HEK293 (cell line): ENCODE data around the gene KLRF1.
A peak's percentile ranks its signal among the peaks of the same experiment; 100 is the strongest.

ENCODE experiments used
- CTCF ChIA-PET: fragments of 350-600 bp; formaldehyde crosslinking; extraction: SDS; loops from one replicate; lab custom pipeline; 2021; ENCODE audit warnings: antibody characterized with exemption; lab: Yijun Ruan, JAX
- POLR2A ChIA-PET: fragments of 300-600 bp; formaldehyde crosslinking; extraction: SDS; loops from one replicate; lab custom pipeline; 2020; ENCODE audit warnings: antibody characterized with exemption, inconsistent platforms; lab: Yijun Ruan, JAX
- H3K27ac ChIP-seq: fragments of 200-500 bp; sonication (Bioruptor generic); 2 replicates; pipeline ENCODE4 v1.5.1; 2014; ENCODE audit warnings: low read depth, low read length, control low read depth, inconsistent platforms; ENCODE audit errors: extremely low read depth
- H3K36me3 ChIP-seq, 2 experiments: fragments of 200-500 bp in 1 of 2; sonication (Bioruptor generic) in 1 of 2; 1 replicate in 1 of 2; 2 replicates in 1 of 2; pipeline ENCODE4 v1.5.1; 2014 to 2017; ENCODE audit warnings: inconsistent platforms in 2 of 2, low read length in 2 of 2; ENCODE audit not compliant: control insufficient read depth in 2 of 2, insufficient read depth in 1 of 2
- H3K4me1 ChIP-seq: fragments of 200-500 bp; sonication (Bioruptor generic); 2 replicates; pipeline ENCODE4 v1.5.1; 2014; ENCODE audit warnings: mild to moderate bottlenecking, low read length, inconsistent platforms; ENCODE audit not compliant: control insufficient read depth, insufficient read depth
- H3K4me3 ChIP-seq: 2 replicates; pipeline ENCODE4 v1.5.1; 2011; ENCODE audit warnings: low read depth, mild to moderate bottlenecking, control low read depth, low read length, moderate library complexity
- H3K9me3 ChIP-seq: fragments of 200-500 bp; sonication (Bioruptor generic); 2 replicates; pipeline ENCODE4 v1.5.1; 2014; ENCODE audit warnings: low read depth, low read length, inconsistent platforms; ENCODE audit not compliant: control insufficient read depth, insufficient read depth
- MYNN ChIP-seq: fragments of 450-650 bp; formaldehyde crosslinking; IDR thresholded peaks from 2 replicates; pipeline ENCODE4 v1.5.1; 2016; ENCODE audit warnings: missing biosample characterization, missing genetic modification characterization, borderline replicate concordance
- WT1 ChIP-seq: fragments of 450-650 bp; formaldehyde crosslinking; IDR thresholded peaks from 2 replicates; pipeline ENCODE4 v1.5.1; 2016; ENCODE audit warnings: missing biosample characterization, missing genetic modification characterization
- ZBTB20 ChIP-seq: fragments of 450-650 bp; formaldehyde crosslinking; IDR thresholded peaks from 2 replicates; pipeline ENCODE4 v1.5.1; 2016; ENCODE audit warnings: missing biosample characterization, missing genetic modification characterization
- ZFP69B ChIP-seq: fragments of 450-650 bp; formaldehyde crosslinking; IDR thresholded peaks from 2 replicates; pipeline ENCODE4 v1.5.1; 2016; ENCODE audit warnings: missing biosample characterization, missing genetic modification characterization
- ZNF157 ChIP-seq: fragments of 450-650 bp; formaldehyde crosslinking; IDR thresholded peaks from 2 replicates; pipeline ENCODE4 v1.5.1; 2016; ENCODE audit warnings: missing biosample characterization, missing genetic modification characterization
- ZNF239 ChIP-seq: fragments of 450-650 bp; formaldehyde crosslinking; IDR thresholded peaks from 2 replicates; pipeline ENCODE4 v1.5.1; 2016; ENCODE audit warnings: missing biosample characterization, missing genetic modification characterization
- ZNF426 ChIP-seq: fragments of 450-650 bp; formaldehyde crosslinking; IDR thresholded peaks from 2 replicates; pipeline ENCODE4 v1.5.1; 2017; ENCODE audit warnings: missing biosample characterization, missing genetic modification characterization, mild to moderate bottlenecking, inconsistent platforms, moderate library complexity
- ZNF610 ChIP-seq: fragments of 450-650 bp; formaldehyde crosslinking; IDR thresholded peaks from 2 replicates; pipeline ENCODE4 v1.5.1; 2016; ENCODE audit warnings: missing biosample characterization, missing genetic modification characterization, borderline replicate concordance
- ZNF747 ChIP-seq: fragments of 450-650 bp; formaldehyde crosslinking; IDR thresholded peaks from 2 replicates; pipeline ENCODE4 v1.5.1; 2016; ENCODE audit warnings: missing biosample characterization, missing genetic modification characterization
- TF ChIP-seq, protein P1 (sequence below): fragments of 450-650 bp; formaldehyde crosslinking; IDR thresholded peaks from 2 replicates; pipeline ENCODE4 v1.5.1; 2017; ENCODE audit warnings: missing biosample characterization, mild to moderate bottlenecking, missing genetic modification characterization, moderate library complexity
- TF ChIP-seq, protein P2 (sequence below): fragments of 450-650 bp; formaldehyde crosslinking; IDR thresholded peaks from 2 replicates; pipeline ENCODE4 v1.5.1; 2016; ENCODE audit warnings: missing biosample characterization, missing genetic modification characterization, borderline replicate concordance
- TF ChIP-seq, protein P3 (sequence below): fragments of 450-650 bp; formaldehyde crosslinking; IDR thresholded peaks from 2 replicates; pipeline ENCODE4 v1.5.1; 2016; ENCODE audit warnings: missing biosample characterization, missing genetic modification characterization
- TF ChIP-seq, protein P4 (sequence below): fragments of 450-650 bp; formaldehyde crosslinking; IDR thresholded peaks from 2 replicates; pipeline ENCODE4 v1.5.1; 2017; ENCODE audit warnings: missing biosample characterization, missing genetic modification characterization
- TF ChIP-seq, protein P5 (sequence below): fragments of 450-650 bp; formaldehyde crosslinking; IDR thresholded peaks from 2 replicates; pipeline ENCODE4 v1.5.1; 2017; ENCODE audit warnings: missing biosample characterization, missing genetic modification characterization

Gene KLRF1

DNA sequence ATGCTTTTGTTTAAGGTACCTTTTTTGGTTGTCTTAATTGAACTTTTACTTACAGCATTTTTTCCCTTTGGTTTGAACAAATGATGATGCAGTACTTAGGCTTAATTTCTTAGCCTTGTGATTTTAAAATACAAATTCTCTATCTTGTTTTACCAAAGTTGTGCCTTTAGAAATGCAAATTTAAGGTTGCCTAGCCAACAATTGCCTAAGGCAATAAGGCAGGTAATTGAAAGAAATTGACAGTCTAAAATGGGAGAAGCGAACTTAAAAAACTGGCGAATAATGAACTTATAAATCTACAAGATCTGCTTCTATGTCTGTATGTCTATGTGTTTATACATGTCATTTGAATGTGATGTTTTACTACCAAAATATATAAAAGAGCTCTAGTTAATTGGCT, 43.0 kb upstream of the KLRF1 start:
- Histone ChIP-seq H3K4me3 (no peak overlapping the region), H3K4me1 (no peaks in the 10 kb centered on the region), H3K9me3 (no peaks in the 10 kb centered on the region), H3K36me3 (no peaks in the 10 kb centered on the region), H3K27ac (no peak overlapping the region)
- CTCF ChIA-PET: interaction anchor here (1.2 kb wide), 2 partner anchors 29 to 33 kb away, joined by 3 read pairs; no protein-coding TSS in a partner anchor
- TF ChIP-seq ZFP69B (tag by site-specific recombination) (no peak), ZNF426 (tag by site-specific recombination) (no peak), ZNF747 (tag by site-specific recombination) (no peak)
- TF ChIP-seq, protein P1, sequence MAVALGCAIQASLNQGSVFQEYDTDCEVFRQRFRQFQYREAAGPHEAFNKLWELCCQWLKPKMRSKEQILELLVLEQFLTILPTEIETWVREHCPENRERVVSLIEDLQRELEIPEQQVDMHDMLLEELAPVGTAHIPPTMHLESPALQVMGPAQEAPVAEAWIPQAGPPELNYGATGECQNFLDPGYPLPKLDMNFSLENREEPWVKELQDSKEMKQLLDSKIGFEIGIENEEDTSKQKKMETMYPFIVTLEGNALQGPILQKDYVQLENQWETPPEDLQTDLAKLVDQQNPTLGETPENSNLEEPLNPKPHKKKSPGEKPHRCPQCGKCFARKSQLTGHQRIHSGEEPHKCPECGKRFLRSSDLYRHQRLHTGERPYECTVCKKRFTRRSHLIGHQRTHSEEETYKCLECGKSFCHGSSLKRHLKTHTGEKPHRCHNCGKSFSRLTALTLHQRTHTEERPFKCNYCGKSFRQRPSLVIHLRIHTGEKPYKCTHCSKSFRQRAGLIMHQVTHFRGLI (tag by site-specific recombination): no peak
- POLR2A ChIA-PET: no interaction called here

DNA sequence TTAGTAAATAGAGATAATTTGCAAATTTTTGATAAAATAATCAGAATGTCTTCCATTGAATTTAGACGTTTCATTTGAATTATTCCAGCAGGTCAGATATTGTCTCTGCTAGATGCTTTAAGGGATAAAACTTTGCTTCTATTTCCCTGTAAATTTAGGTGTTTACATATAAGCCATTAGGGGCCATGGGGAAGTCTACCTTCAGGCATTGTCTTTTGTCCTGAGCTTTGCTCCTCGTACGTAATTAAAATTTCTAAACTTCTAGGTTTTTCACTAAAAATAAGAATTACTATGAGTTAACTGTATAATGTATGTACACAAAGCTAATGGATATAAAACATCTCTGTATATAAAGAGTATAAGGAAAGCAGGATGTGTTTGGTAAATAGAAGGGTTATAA, 42.5 kb upstream of the KLRF1 start:
- Histone ChIP-seq H3K27ac (no peak overlapping the region), H3K4me1 (no peaks in the 10 kb centered on the region), H3K9me3 (no peaks in the 10 kb centered on the region), H3K36me3 (no peaks in the 10 kb centered on the region), H3K4me3 (no peak overlapping the region)
- ChIA-PET POLR2A (no interaction called here), CTCF (interaction anchor here (0.8 to 1.2 kb wide), 3 partner anchors 29 to 35 kb away, joined by 3 read pairs; no protein-coding TSS in a partner anchor)
- no peak for TF ChIP-seq ZBTB20
- TF ChIP-seq ZNF157 (tag by site-specific recombination): no peak
- TF ChIP-seq ZNF610 (tag by site-specific recombination): no peak
- TF ChIP-seq, protein P2, sequence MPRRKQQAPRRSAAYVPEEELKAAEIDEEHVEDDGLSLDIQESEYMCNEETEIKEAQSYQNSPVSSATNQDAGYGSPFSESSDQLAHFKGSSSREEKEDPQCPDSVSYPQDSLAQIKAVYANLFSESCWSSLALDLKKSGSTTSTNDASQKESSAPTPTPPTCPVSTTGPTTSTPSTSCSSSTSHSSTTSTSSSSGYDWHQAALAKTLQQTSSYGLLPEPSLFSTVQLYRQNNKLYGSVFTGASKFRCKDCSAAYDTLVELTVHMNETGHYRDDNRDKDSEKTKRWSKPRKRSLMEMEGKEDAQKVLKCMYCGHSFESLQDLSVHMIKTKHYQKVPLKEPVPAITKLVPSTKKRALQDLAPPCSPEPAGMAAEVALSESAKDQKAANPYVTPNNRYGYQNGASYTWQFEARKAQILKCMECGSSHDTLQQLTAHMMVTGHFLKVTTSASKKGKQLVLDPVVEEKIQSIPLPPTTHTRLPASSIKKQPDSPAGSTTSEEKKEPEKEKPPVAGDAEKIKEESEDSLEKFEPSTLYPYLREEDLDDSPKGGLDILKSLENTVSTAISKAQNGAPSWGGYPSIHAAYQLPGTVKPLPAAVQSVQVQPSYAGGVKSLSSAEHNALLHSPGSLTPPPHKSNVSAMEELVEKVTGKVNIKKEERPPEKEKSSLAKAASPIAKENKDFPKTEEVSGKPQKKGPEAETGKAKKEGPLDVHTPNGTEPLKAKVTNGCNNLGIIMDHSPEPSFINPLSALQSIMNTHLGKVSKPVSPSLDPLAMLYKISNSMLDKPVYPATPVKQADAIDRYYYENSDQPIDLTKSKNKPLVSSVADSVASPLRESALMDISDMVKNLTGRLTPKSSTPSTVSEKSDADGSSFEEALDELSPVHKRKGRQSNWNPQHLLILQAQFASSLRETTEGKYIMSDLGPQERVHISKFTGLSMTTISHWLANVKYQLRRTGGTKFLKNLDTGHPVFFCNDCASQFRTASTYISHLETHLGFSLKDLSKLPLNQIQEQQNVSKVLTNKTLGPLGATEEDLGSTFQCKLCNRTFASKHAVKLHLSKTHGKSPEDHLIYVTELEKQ: no peak
- TF ChIP-seq, protein P3, sequence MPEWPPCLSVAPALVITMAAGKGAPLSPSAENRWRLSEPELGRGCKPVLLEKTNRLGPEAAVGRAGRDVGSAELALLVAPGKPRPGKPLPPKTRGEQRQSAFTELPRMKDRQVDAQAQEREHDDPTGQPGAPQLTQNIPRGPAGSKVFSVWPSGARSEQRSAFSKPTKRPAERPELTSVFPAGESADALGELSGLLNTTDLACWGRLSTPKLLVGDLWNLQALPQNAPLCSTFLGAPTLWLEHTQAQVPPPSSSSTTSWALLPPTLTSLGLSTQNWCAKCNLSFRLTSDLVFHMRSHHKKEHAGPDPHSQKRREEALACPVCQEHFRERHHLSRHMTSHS: no peak
- no peak for TF ChIP-seq WT1
- no peak for TF ChIP-seq MYNN

DNA sequence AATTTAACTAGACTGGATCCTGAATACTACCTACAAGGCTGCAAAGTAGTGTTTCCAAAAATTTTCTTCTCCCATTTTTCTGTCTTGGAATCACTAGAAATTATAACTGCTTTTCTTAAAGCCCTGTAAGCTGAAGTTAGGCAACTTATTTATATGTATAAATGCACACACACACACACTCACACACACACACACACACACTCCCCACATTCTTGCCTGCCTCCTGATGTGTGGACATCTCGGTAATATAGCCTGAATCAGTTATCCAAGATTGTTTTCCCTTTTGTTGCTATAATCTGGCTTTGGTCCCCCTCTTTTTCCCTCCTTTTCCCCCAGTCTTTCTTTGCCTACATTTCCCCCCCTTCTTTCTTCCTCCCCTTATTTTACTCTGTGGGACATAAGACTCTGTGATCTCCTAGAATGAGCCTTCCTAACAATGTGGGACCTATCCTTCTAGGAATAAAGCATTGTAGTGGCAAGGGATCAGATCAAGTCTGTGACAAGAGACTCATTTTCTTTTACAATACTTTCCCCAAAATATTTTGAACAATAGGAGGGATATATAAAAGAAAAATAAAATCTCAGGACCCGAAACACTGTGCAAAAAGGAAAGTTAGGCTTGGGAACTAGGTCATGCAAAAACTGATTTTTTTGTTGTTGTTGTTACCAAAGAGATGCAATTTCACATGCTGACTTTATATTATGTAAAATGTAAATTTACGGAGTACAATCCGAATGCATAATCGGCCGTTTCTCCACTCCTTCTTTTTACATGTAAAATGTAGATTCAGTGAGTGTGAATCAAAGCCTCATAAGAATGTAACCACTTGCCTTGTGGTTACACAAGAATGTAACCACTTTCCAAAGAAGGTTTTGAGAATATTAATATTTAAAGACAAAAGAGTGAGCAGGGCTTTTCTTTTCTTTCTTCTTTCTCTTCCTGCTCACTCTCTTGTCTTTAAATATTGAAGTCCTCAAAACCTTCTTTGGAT, 40.3 kb upstream of the KLRF1 start:
- CTCF ChIA-PET: interaction anchor here (0.5 kb wide), 1 partner anchor 11 kb away, joined by 4 read pairs; no protein-coding TSS in a partner anchor

More for the DNA sequence above, 40.3 kb upstream of the KLRF1 start:
- Histone ChIP-seq H3K4me1 (no peaks in the 10 kb centered on the region), H3K4me3 (no peak overlapping the region), H3K27ac (no peak overlapping the region), H3K36me3 (no peaks in the 10 kb centered on the region), H3K9me3 (no peaks in the 10 kb centered on the region)
- POLR2A ChIA-PET: no interaction called here
- TF ChIP-seq, protein P4, sequence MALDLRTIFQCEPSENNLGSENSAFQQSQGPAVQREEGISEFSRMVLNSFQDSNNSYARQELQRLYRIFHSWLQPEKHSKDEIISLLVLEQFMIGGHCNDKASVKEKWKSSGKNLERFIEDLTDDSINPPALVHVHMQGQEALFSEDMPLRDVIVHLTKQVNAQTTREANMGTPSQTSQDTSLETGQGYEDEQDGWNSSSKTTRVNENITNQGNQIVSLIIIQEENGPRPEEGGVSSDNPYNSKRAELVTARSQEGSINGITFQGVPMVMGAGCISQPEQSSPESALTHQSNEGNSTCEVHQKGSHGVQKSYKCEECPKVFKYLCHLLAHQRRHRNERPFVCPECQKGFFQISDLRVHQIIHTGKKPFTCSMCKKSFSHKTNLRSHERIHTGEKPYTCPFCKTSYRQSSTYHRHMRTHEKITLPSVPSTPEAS (tag by site-specific recombination): 0 out of 2 replicates have a peak, but pooled peaks have one; percentile 10
- TF ChIP-seq, protein P5, sequence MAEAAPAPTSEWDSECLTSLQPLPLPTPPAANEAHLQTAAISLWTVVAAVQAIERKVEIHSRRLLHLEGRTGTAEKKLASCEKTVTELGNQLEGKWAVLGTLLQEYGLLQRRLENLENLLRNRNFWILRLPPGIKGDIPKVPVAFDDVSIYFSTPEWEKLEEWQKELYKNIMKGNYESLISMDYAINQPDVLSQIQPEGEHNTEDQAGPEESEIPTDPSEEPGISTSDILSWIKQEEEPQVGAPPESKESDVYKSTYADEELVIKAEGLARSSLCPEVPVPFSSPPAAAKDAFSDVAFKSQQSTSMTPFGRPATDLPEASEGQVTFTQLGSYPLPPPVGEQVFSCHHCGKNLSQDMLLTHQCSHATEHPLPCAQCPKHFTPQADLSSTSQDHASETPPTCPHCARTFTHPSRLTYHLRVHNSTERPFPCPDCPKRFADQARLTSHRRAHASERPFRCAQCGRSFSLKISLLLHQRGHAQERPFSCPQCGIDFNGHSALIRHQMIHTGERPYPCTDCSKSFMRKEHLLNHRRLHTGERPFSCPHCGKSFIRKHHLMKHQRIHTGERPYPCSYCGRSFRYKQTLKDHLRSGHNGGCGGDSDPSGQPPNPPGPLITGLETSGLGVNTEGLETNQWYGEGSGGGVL (tag by site-specific recombination): peak; percentile 23; the same call in 1 of the 2 replicates
- no peak for TF ChIP-seq ZNF239 (tag by site-specific recombination)
